Measurements from ENCODE around the gene OSER1.

GRCh38 chr20:44253528-44253927 lies 43.0 kb upstream of the OSER1 start:
- TF ChIP-seq GATA2 (IDR thresholded peaks at IDR 0.05; ENCODE audit: low read depth, low read length) (no peak), GATA3 (IDR thresholded peaks at IDR 0.05; ENCODE audit: low read depth, low read length) (no peak)

All from SH-SY5Y (cell line).